DND-41 (cell line): ENCODE results near the gene MB21D2.

ENCODE experiments used
- ATAC-seq: fragments of 200-7000 bp; cut with Tn5 transposase; 3 replicates; pipeline ENCODE4 v1.9.1; 2021; ENCODE audit warnings: low read depth; ENCODE audit not compliant: insufficient read depth
- DNase-seq: peaks from one replicate; pipeline ENCODE4 v3.0.0-alpha.2; 2020
- H2AFZ ChIP-seq: 2 replicates; pipeline ENCODE4 v1.6.0; 2012; ENCODE audit warnings: low read depth, low read length
- H3K27ac ChIP-seq: 2 replicates; pipeline ENCODE4 v1.5.1; 2012; ENCODE audit warnings: low read length, inconsistent platforms
- H3K27me3 ChIP-seq: fragments of 200-600 bp; sonication (generic); 2 replicates; pipeline ENCODE4 v1.6.0; 2012; ENCODE audit warnings: low read length, mild to moderate bottlenecking, inconsistent platforms; ENCODE audit not compliant: insufficient read depth, poor library complexity
- H3K36me3 ChIP-seq: 2 replicates; pipeline ENCODE4 v1.5.1; 2012; ENCODE audit warnings: low read length, inconsistent platforms; ENCODE audit not compliant: insufficient read depth
- H3K4me1 ChIP-seq: 2 replicates; pipeline ENCODE4 v1.5.1; 2012; ENCODE audit warnings: mild to moderate bottlenecking, low read length; ENCODE audit not compliant: insufficient read depth
- H3K4me2 ChIP-seq: 2 replicates; pipeline ENCODE4 v1.6.0; 2012; ENCODE audit warnings: mild to moderate bottlenecking, moderate library complexity, low read length, inconsistent platforms; ENCODE audit not compliant: insufficient read depth
- H3K4me3 ChIP-seq, 2 experiments: fragments of 200-600 bp in 1 of 2; shearing (Covaris generic) in 1 of 2; 2 replicates each; pipeline ENCODE4 v1.5.1; 2012 to 2016; ENCODE audit warnings: inconsistent platforms in 2 of 2, low read length in 2 of 2, mild to moderate bottlenecking in 2 of 2, low read depth in 1 of 2, moderate library complexity in 1 of 2
- H3K79me2 ChIP-seq: 2 replicates; pipeline ENCODE4 v1.6.0; 2012; ENCODE audit warnings: low read length, inconsistent platforms; ENCODE audit not compliant: insufficient read depth
- H3K9ac ChIP-seq: 2 replicates; pipeline ENCODE4 v1.6.0; 2012; ENCODE audit warnings: low read depth, mild to moderate bottlenecking, inconsistent platforms, low read length, moderate library complexity
- H3K9me3 ChIP-seq: 2 replicates; pipeline ENCODE4 v1.5.1; 2012; ENCODE audit warnings: low read length, moderate library complexity, mild to moderate bottlenecking, inconsistent platforms; ENCODE audit not compliant: insufficient read depth, severe bottlenecking
- H4K20me1 ChIP-seq: 2 replicates; pipeline ENCODE4 v1.6.0; 2012; ENCODE audit warnings: low read length; ENCODE audit not compliant: insufficient read depth
- CTCF ChIP-seq: IDR thresholded peaks from 2 replicates; pipeline ENCODE4 v1.5.1; 2012; ENCODE audit warnings: borderline replicate concordance, low read length, moderate library complexity, mild to moderate bottlenecking; ENCODE audit not compliant: poor library complexity, severe bottlenecking; ENCODE audit errors: extremely low read depth
- EZH2 ChIP-seq: IDR thresholded peaks from 3 replicates; pipeline ENCODE4 v1.6.1; 2012; ENCODE audit warnings: borderline replicate concordance, low read depth, mild to moderate bottlenecking, moderate library complexity, low read length, inconsistent platforms; ENCODE audit not compliant: severe bottlenecking

MB21D2 gene

GRCh38 chr3:192834428-192834827 is 83.2 kb downstream of the MB21D2 start:
- no peaks in the 10 kb centered on the region for H3K79me2 ChIP-seq
- no peaks in the 10 kb centered on the region for H3K4me1 ChIP-seq

GRCh38 chr3:192833177-192833890 is 84.3 kb downstream of the MB21D2 start:
- Histone ChIP-seq H3K4me1 (no peaks in the 10 kb centered on the region), H3K4me2 (no peak overlapping the region), H4K20me1 (no peaks in the 10 kb centered on the region), H3K27ac (no peak overlapping the region), H3K4me3 (no peak overlapping the region), H3K9ac (no peak overlapping the region), H3K36me3 (no peaks in the 10 kb centered on the region), H3K79me2 (no peaks in the 10 kb centered on the region), H3K9me3 (no peaks in the 10 kb centered on the region), H3K27me3 (peaks cover 3% of the 10 kb centered on the region), H2AFZ (no peak overlapping the region)
- no peak for TF ChIP-seq EZH2
- TF ChIP-seq CTCF = no peak
- DNase-seq (no peak), ATAC-seq (no peak)

More at GRCh38 chr3:192834428-192834827, 83.2 kb downstream of the MB21D2 start:
- Histone ChIP-seq H3K4me3 (no peak overlapping the region), H4K20me1 (no peaks in the 10 kb centered on the region), H2AFZ (no peak overlapping the region), H3K27me3 (peaks cover 3% of the 10 kb centered on the region), H3K4me2 (no peak overlapping the region), H3K9me3 (no peaks in the 10 kb centered on the region), H3K36me3 (no peaks in the 10 kb centered on the region), H3K9ac (no peak overlapping the region), H3K27ac (no peak overlapping the region)
- TF ChIP-seq EZH2 (no peak), CTCF (no peak)
- ATAC-seq (no peak), DNase-seq (no peak)

GRCh38 chr3:192831801-192832347 is 85.8 kb downstream of the MB21D2 start:
- H3K27ac ChIP-seq = no peak overlapping the region
- H3K9me3 ChIP-seq = no peaks in the 10 kb centered on the region
- no peak overlapping the region for H3K4me3 ChIP-seq
- peaks cover 3% of the 10 kb centered on the region for H3K27me3 ChIP-seq
- no peaks in the 10 kb centered on the region for H3K36me3 ChIP-seq
- no peaks in the 10 kb centered on the region for H3K4me1 ChIP-seq
- H4K20me1 ChIP-seq = no peaks in the 10 kb centered on the region
- no peak overlapping the region for H3K4me2 ChIP-seq
- H3K9ac ChIP-seq = no peak overlapping the region
- no peak overlapping the region for H2AFZ ChIP-seq
- H3K79me2 ChIP-seq = no peaks in the 10 kb centered on the region
- no peak for ATAC-seq
- DNase-seq = no peak
- TF ChIP-seq EZH2 (no peak), CTCF (no peak)

- H4K20me1 ChIP-seq = no peaks in the 10 kb centered on the region
- H3K4me3 ChIP-seq = no peak overlapping the region
- no peak overlapping the region for H2AFZ ChIP-seq
- H3K9ac ChIP-seq = no peak overlapping the region
- TF ChIP-seq EZH2 (no peak), CTCF (no peak)
- H3K4me1 ChIP-seq = no peaks in the 10 kb centered on the region
- H3K9me3 ChIP-seq = no peaks in the 10 kb centered on the region
- ATAC-seq (no peak), DNase-seq (no peak)
- no peak overlapping the region for H3K27ac ChIP-seq
- no peak overlapping the region for H3K4me2 ChIP-seq
- peaks cover 3% of the 10 kb centered on the region for H3K27me3 ChIP-seq
- H3K79me2 ChIP-seq = no peaks in the 10 kb centered on the region
- no peaks in the 10 kb centered on the region for H3K36me3 ChIP-seq
Measured at GRCh38 chr3:192831111-192831644, 86.5 kb downstream of the MB21D2 start.
